HG03520 (cell line): ENCODE data around the gene SHFL.

Experiments
- ATAC-seq: cut with Tn5 transposase; IDR thresholded peaks from one replicate; pipeline ENCODE4 v1.9.1; 2021; ENCODE audit warnings: mild to moderate bottlenecking, moderate library complexity; ENCODE audit not compliant: unreplicated experiment

The SHFL gene

GRCh38 chr19:10132905-10133304 is 46.8 kb downstream of the SHFL start:
- ATAC-seq, result no peak

DNA sequence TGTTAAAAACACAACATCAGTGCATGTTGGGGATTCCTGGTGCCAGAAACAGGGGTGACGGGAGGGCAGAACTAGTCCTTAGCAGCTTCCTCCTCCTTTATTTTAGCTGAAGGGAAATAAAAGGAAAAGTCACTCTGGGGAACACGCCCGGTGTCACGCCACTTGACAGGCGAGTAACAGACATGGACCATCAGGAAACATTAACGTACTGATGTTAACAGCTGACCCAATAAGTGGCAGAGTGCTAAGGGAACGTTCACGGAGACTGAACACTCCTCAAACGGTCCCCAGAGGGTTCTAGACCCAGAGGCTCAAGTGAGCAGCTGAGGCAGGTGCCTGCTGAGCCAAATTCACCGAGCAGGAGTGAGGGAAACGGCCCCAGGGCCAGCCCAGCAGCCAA is 47.5 kb downstream of the SHFL start:
- no peak for ATAC-seq

GRCh38 chr19:10134040-10134439 is 47.9 kb downstream of the SHFL start:
- no peak for ATAC-seq

DNA sequence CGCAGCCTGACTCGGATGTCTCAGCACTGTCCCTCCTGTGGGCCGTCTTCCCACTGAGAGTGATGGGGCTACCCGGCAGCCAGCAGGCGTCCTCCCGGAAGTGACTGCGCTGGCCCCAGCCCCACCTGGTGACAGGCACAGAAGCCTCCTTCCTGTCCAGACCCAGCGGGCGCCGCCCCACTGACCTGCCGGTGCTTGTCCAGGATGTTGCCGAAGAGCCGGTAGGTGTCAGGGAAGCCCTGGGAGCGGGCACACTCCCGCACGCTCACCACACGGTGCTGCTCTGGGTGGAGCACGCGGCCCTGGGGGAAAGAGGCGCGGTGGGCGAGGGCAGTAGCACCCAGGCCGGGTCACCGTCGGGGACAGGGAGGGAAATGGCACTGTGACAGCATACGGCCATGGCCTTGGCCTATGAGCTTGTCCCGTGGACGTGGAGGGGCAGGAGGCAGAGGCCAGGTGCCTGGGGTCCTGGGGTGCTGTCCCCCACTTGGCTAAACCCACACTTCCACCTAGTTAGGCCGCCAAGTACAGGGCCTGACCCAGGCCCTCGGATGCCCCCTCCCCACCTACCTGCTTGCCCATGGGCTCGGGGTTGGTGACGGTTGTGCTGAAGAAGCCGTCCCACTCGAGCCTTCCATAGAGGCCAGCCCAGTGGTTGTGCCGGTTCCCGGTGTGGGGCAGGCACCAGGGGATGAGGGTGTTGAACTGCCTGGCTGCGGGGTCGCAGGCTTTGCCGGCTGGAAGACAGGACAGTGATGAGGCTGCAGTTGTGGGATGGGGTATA is 49.6 kb downstream of the SHFL start:
- no peak for ATAC-seq

DNA sequence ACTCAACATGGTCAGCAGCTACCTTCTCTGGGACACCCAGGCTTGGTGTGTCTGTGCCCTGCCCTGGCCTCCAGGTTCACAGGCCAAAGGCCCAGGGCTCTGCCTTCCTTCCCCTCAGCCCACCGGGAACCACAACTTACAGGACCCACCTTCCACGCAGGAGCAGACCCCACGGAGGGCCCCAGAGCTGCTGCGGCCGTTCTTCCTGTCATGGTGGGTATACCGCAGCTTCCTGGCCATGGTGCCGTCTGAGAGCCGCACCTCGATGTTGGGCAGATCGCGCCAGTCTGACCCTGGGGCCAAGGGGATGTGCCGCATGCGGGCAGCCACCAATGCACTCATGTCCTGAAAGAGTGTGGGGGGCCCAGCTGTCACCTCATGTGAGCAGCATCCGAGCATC is 50.8 kb downstream of the SHFL start:
- no peak for ATAC-seq

- ATAC-seq, result no peak
These were observed 51.9 kb downstream of the SHFL start for GRCh38 chr19:10137751-10138682.

GRCh38 chr19:10138879-10139795 is 53.0 kb downstream of the SHFL start:
- ATAC-seq, result no peak

DNA sequence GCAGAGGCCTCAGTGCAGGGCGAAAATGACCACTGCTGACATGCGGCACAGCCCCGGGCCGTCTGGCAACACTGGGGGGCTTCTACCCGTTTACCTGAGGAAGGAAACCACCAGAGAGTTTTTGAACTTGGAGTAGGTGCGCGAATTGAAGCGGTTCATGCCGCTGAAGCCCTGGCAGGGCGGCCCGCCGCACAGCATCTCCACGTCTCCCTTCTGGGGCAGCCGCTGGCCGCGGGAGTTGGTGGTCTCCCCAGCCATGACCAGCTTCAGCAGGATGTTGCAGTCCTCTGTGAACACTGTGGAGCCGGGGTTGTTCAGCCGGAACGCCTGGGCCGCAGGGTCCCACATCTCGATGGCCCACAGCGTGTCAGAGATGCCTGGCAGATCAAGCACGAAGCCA is 53.8 kb downstream of the SHFL start:
- ATAC-seq, result no peak

GRCh38 chr19:10141479-10141878 is 55.4 kb downstream of the SHFL start:
- no peak for ATAC-seq

- ATAC-seq, result no peak
These were observed 55.9 kb downstream of the SHFL start for GRCh38 chr19:10141973-10142372.
